GM12878 (cell line): ENCODE measurements around the gene TMPRSS3. TPM values are rescaled to one million over a fixed set of nuclear protein-coding genes. Genes with fewer than 3 reads are reported as not detected.

Experiments used
- ATAC-seq: fragments of 200-7000 bp; cut with Tn5 transposase; 3 replicates; pipeline ENCODE4 v1.9.1; 2020; ENCODE audit warnings: mild to moderate bottlenecking, moderate library complexity
- BruUV-seq: library from RNA; stranded (reverse); fragments of 400-500 nt; replicated peaks from 2 replicates; lab custom pipeline; 2021; lab: Mats Ljungman, UMichigan
- CTCF ChIA-PET: fragments of 300-600 bp; sonication (Branson Sonifier 250); formaldehyde crosslinking; extraction: SDS; loops from one replicate; lab custom pipeline; 2021; ENCODE audit warnings: inconsistent platforms; lab: Yijun Ruan, JAX
- POLR2A ChIA-PET: fragments of 350-600 bp; formaldehyde crosslinking; extraction: SDS; loops from one replicate; lab custom pipeline; 2021; ENCODE audit warnings: inconsistent platforms; lab: Charles Lee
- RAD21 ChIA-PET: fragments of 300-600 bp; sonication (Branson Sonifier 250); formaldehyde crosslinking; loops from one replicate; lab custom pipeline; 2023; ENCODE audit warnings: antibody characterized with exemption; ENCODE audit not compliant: unreplicated experiment; lab: Charles Lee
- SMC1A ChIA-PET: fragments of 300-600 bp; sonication (Branson Sonifier 250); formaldehyde crosslinking; loops from one replicate; lab custom pipeline; 2023; ENCODE audit not compliant: unreplicated experiment, uncharacterized antibody; lab: Charles Lee
- DNase-seq: peaks from one replicate; pipeline ENCODE4 v3.0.0-alpha.2; 2011; ENCODE audit warnings: low read depth, low spot score
- FAIRE-seq: peaks from 3 replicates; lab custom pipeline; 2011; peaks lifted over from hg19 to GRCh38; lab: Jason Lieb, UNC
- H2AFZ ChIP-seq: 2 replicates; pipeline ENCODE4 v1.6.0; 2011; ENCODE audit warnings: low read depth, low read length, control low read depth; ENCODE audit not compliant: control insufficient read depth
- H3K27ac ChIP-seq: 2 replicates; pipeline ENCODE4 v1.5.1; 2011; ENCODE audit warnings: control low read depth; ENCODE audit not compliant: control insufficient read depth, insufficient read depth
- H3K27me3 ChIP-seq, 2 experiments: replicated peaks in 1 of 2; 2 replicates each; pipeline versions ENCODE4 v1.6.0 to v1.6.1; 2011; ENCODE audit warnings: low read length in 1 of 2; ENCODE audit not compliant: control insufficient read depth in 2 of 2, insufficient read depth in 2 of 2
- H3K36me3 ChIP-seq, 2 experiments: 2 replicates each; pipeline ENCODE4 v1.5.1; 2011; ENCODE audit warnings: low read length in 1 of 2; ENCODE audit not compliant: control insufficient read depth in 2 of 2, insufficient read depth in 2 of 2
- H3K4me1 ChIP-seq: 2 replicates; pipeline ENCODE4 v1.6.1; 2011; ENCODE audit warnings: mild to moderate bottlenecking, low read length, moderate library complexity, mixed read lengths; ENCODE audit not compliant: control insufficient read depth, insufficient read depth
- H3K4me2 ChIP-seq: 2 replicates; pipeline ENCODE4 v1.6.0; 2011; ENCODE audit warnings: control low read depth; ENCODE audit not compliant: control insufficient read depth, insufficient read depth
- H3K4me3 ChIP-seq: fragments of 200-600 bp; sonication (generic); 2 replicates; pipeline ENCODE4 v1.5.1; 2016
- H3K79me2 ChIP-seq: 2 replicates; pipeline ENCODE4 v1.6.0; 2011; ENCODE audit warnings: low read length; ENCODE audit not compliant: control insufficient read depth, insufficient read depth
- H3K9ac ChIP-seq: 2 replicates; pipeline ENCODE4 v1.8.0; 2011; ENCODE audit warnings: low read length, control low read depth, mixed read lengths; ENCODE audit not compliant: control insufficient read depth, insufficient read depth
- H3K9me3 ChIP-seq: replicated peaks from 3 replicates; pipeline ENCODE4 v1.5.1; 2011; ENCODE audit warnings: mild to moderate bottlenecking, low read length; ENCODE audit not compliant: control insufficient read depth, insufficient read depth
- H4K20me1 ChIP-seq: 2 replicates; pipeline ENCODE4 v1.6.0; 2011; ENCODE audit not compliant: control insufficient read depth, insufficient read depth
- BACH1 ChIP-seq: fragments of 450-650 bp; IDR thresholded peaks from 2 replicates; pipeline ENCODE4 v1.6.1; 2017; ENCODE audit warnings: mild to moderate bottlenecking, borderline replicate concordance
- BHLHE40 ChIP-seq, 2 experiments: fragments of 450-650 bp in 1 of 2; IDR thresholded peaks; 2 replicates each; pipeline ENCODE4 v1.6.1; 2011 to 2017; ENCODE audit warnings: low read depth in 2 of 2, borderline replicate concordance in 1 of 2, improper control_type of control experiment in 1 of 2, low read length in 1 of 2, mild to moderate bottlenecking in 1 of 2
- MXI1 ChIP-seq: fragments of 150-350 bp; IDR thresholded peaks from 2 replicates; pipeline ENCODE4 v1.6.1; 2011; ENCODE audit warnings: low read depth, mild to moderate bottlenecking, inconsistent platforms, low read length, improper control_type of control experiment
- NFIC ChIP-seq: IDR thresholded peaks from 2 replicates; pipeline ENCODE4 v1.6.1; 2012; ENCODE audit warnings: low read depth, mild to moderate bottlenecking, inconsistent platforms, low read length, moderate library complexity
- RCOR1 ChIP-seq: conservative IDR thresholded peaks from 2 replicates; pipeline ENCODE4 v1.6.1; 2012; ENCODE audit warnings: low read depth, low read length, improper control_type of control experiment
- SMAD5 ChIP-seq: IDR thresholded peaks from 2 replicates; pipeline ENCODE4 v1.6.1; 2016; ENCODE audit warnings: antibody characterized with exemption, low read depth
- SMARCA5 ChIP-seq: fragments of 450-650 bp; IDR thresholded peaks from 2 replicates; pipeline ENCODE4 v1.6.1; 2017; ENCODE audit warnings: mild to moderate bottlenecking
- STAT1 ChIP-seq: fragments of 450-650 bp; conservative IDR thresholded peaks from 2 replicates; pipeline ENCODE4 v1.6.1; 2014; ENCODE audit warnings: antibody characterized with exemption, mild to moderate bottlenecking
- STAT3 ChIP-seq: IDR thresholded peaks from 2 replicates; pipeline ENCODE4 v1.6.1; 2011; ENCODE audit warnings: low read depth, low read length, improper control_type of control experiment
- WGBS: methylation state at CpG from one replicate; pipeline ENCODE4 v1.1.6; 2016; ENCODE audit warnings: low lambda C conversion rate; ENCODE audit not compliant: insufficient replicate concordance, insufficient coverage; ENCODE audit errors: missing lambda C conversion rate; 5-methylcytosine and 5-hydroxymethylcytosine counted together
- in situ Hi-C: fragments of 300-500 bp; cut with MboI; formaldehyde crosslinking; loops from 9 replicates; pipeline ENCODE4 v1.14.3; 2018; ENCODE audit warnings: mixed read lengths
- intact Hi-C: fragments of 100-400 bp; cut with micrococcal nuclease; formaldehyde crosslinking; loops from one replicate; pipeline ENCODE4 v1.14.2; 2022; ENCODE audit not compliant: unreplicated experiment
- polyA plus RNA-seq, 11 experiments: library from polyadenylated mRNA; depleted of rRNA in 4 of 11; unstranded in 6 of 11; stranded (reverse) in 5 of 11; fragments of >200 nt; fragmentation: Nextera tagmentation in 4 of 11; fragmentation: Illumina TruSeq in 1 of 11; extraction: Ambion mirVana in 4 of 11; extraction: Trizol in 1 of 11; gene quantifications; 1 replicate in 1 of 11; 2 replicates in 10 of 11; pipeline versions ENCODE4 v1.2.1 to v1.2.3, GENCODE V29; 2011 to 2016; ENCODE audit warnings: inconsistent platforms in 2 of 11, missing spikeins in 2 of 11, low read depth in 1 of 11
- total RNA-seq, 4 experiments: library from RNA; depleted of rRNA in 3 of 4; stranded (reverse); fragments of >200 nt in 3 of 4; fragmentation: Illumina TruSeq in 1 of 4; extraction: Trizol in 1 of 4; gene quantifications; 2 replicates each; pipeline versions ENCODE4 v1.2.1 to v1.2.3, GENCODE V29; 2013 to 2021
- TF ChIP-seq, protein P1 (sequence below), 3 experiments: IDR thresholded peaks in 2 of 3; conservative IDR thresholded peaks in 1 of 3; 2 replicates each; pipeline ENCODE4 v1.5.1; 2011; ENCODE audit warnings: low read depth in 3 of 3, low read length in 3 of 3, mild to moderate bottlenecking in 3 of 3, control low read depth in 2 of 3, moderate library complexity in 2 of 3, inconsistent platforms in 1 of 3, mixed read lengths in 1 of 3; ENCODE audit not compliant: control insufficient read depth in 2 of 3, insufficient read depth in 1 of 3; ENCODE audit errors: extremely low read depth in 1 of 3
- TF ChIP-seq, protein P2 (sequence below): fragments of 450-650 bp; conservative IDR thresholded peaks from 2 replicates; pipeline ENCODE4 v1.6.1; 2017; ENCODE audit warnings: mild to moderate bottlenecking, moderate library complexity

Gene TMPRSS3
- total and polyA plus RNA-seq, 10 of the 15 experiments (the other 5 are each of a cell fraction or from before 2014, with no cell fraction given), result 0.51 to 1.5 (median 0.82) TPM; not detected in 1

DNA sequence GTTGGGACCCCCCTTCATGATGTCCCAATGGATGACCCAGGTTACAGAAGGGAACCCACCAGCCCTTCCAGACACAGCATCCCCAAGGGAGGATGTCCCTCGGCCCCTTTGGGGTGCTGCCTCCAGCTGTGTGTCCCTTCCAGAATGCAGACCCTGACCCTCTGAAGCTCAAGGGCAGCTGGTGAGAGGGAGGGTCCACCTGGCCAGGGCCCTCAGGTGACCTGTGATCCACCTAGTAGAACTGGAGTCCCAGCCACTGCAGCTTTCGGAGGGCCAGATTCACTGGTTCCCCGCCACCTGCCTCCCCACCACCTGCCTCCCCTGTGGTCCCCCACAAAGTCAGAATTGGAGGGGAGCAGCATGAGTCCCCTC is 19.9 kb downstream of the TMPRSS3 start:
- Histone ChIP-seq H2AFZ (no peak overlapping the region), H3K27ac (no peak overlapping the region), H4K20me1 (no peaks in the 10 kb centered on the region), H3K9ac (no peak overlapping the region), H3K79me2 (no peaks in the 10 kb centered on the region), H3K4me3 (no peak overlapping the region), H3K27me3 (no peaks in the 10 kb centered on the region), H3K4me1 (no peaks in the 10 kb centered on the region), H3K4me2 (no peak overlapping the region), H3K36me3 (no peaks in the 10 kb centered on the region), H3K9me3 (no peaks in the 10 kb centered on the region)
- 42% methylated on average over 3 of the region's 3 CpGs for WGBS
- BruUV-seq, result no TSS peak
- ATAC-seq (no peak), FAIRE-seq (no peak), DNase-seq (no peak)
- CTCF ChIA-PET, result interaction anchor here (1.0 to 3.8 kb wide), 2 partner anchors 10 to 46 kb away, joined by 3 to 15 read pairs; no protein-coding TSS in a partner anchor
- TF ChIP-seq BACH1, result no peak
- RAD21 ChIA-PET, result interaction anchor here (1.2 kb wide), 1 partner anchor 161 kb away, joined by 5 read pairs; no protein-coding TSS in a partner anchor
- in situ Hi-C loops, result loop anchor here (5.0 kb wide), 1 partner anchor 71 kb away; no protein-coding TSS in a partner anchor
- SMC1A ChIA-PET, result interaction anchor here (1.0 kb wide), 1 partner anchor 74 kb away, joined by 3 read pairs; no protein-coding TSS in a partner anchor
- intact Hi-C loops, result loop anchor here (5.0 kb wide), 1 partner anchor 66 kb away; no protein-coding TSS in a partner anchor
- POLR2A ChIA-PET, result no interaction called here

DNA sequence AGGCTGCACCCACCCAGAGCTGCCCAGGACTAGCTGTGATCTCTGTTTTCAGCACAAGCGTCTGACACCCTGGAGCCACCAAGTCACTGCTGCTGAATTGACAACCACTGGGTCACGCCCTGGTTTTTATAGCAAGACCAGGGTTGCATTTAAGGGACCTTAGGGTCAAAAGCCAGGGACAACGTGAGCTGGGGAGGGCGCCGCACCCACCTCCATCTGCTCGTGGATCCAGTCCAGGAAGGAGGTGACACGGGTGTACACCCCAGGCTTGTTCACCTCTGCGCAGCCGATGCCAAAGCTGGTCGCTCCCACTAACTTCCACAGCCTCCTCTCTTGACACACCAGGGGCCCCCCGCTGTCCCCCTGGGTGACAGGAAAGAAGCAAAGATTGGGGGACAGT is 20.3 kb downstream of the TMPRSS3 start:
- POLR2A ChIA-PET, result no interaction called here
- BruUV-seq, result no TSS peak
- intact Hi-C loops, result loop anchor here (5.0 kb wide), 1 partner anchor 67 kb away; no protein-coding TSS in a partner anchor
- TF ChIP-seq MXI1 (no peak), SMARCA5 (no peak), SMAD5 (no peak), RCOR1 (no peak), NFIC (no peak), STAT1 (no peak), STAT3 (no peak), BHLHE40 (IDR thresholded peaks at IDR 0.05; ENCODE audit: borderline replicate concordance in 1 of 2, low read depth in 2 of 2, low read length in 1 of 2) (no peak)
- TF ChIP-seq, protein P1, sequence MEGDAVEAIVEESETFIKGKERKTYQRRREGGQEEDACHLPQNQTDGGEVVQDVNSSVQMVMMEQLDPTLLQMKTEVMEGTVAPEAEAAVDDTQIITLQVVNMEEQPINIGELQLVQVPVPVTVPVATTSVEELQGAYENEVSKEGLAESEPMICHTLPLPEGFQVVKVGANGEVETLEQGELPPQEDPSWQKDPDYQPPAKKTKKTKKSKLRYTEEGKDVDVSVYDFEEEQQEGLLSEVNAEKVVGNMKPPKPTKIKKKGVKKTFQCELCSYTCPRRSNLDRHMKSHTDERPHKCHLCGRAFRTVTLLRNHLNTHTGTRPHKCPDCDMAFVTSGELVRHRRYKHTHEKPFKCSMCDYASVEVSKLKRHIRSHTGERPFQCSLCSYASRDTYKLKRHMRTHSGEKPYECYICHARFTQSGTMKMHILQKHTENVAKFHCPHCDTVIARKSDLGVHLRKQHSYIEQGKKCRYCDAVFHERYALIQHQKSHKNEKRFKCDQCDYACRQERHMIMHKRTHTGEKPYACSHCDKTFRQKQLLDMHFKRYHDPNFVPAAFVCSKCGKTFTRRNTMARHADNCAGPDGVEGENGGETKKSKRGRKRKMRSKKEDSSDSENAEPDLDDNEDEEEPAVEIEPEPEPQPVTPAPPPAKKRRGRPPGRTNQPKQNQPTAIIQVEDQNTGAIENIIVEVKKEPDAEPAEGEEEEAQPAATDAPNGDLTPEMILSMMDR (IDR thresholded peaks at IDR 0.05 in 2 of 3, conservative IDR thresholded peaks at IDR 0.05 in 1 of 3; ENCODE audit: control insufficient read depth in 2 of 3, extremely low read depth in 1 of 3, insufficient read depth in 1 of 3, low read depth in 3 of 3, low read length in 3 of 3), result no peak
- TF ChIP-seq, protein P2, sequence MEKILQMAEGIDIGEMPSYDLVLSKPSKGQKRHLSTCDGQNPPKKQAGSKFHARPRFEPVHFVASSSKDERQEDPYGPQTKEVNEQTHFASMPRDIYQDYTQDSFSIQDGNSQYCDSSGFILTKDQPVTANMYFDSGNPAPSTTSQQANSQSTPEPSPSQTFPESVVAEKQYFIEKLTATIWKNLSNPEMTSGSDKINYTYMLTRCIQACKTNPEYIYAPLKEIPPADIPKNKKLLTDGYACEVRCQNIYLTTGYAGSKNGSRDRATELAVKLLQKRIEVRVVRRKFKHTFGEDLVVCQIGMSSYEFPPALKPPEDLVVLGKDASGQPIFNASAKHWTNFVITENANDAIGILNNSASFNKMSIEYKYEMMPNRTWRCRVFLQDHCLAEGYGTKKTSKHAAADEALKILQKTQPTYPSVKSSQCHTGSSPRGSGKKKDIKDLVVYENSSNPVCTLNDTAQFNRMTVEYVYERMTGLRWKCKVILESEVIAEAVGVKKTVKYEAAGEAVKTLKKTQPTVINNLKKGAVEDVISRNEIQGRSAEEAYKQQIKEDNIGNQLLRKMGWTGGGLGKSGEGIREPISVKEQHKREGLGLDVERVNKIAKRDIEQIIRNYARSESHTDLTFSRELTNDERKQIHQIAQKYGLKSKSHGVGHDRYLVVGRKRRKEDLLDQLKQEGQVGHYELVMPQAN, result no peak

More for the DNA sequence above, 20.3 kb downstream of the TMPRSS3 start:
- Histone ChIP-seq H3K9me3 (no peaks in the 10 kb centered on the region), H3K4me1 (no peaks in the 10 kb centered on the region), H3K4me2 (no peak overlapping the region), H4K20me1 (no peaks in the 10 kb centered on the region), H3K9ac (no peak overlapping the region), H3K27me3 (no peaks in the 10 kb centered on the region), H3K4me3 (no peak overlapping the region), H2AFZ (no peak overlapping the region), H3K27ac (no peak overlapping the region), H3K36me3 (no peaks in the 10 kb centered on the region), H3K79me2 (no peaks in the 10 kb centered on the region)
- ATAC-seq, result no peak
- in situ Hi-C loops, result loop anchor here (5.0 kb wide), 1 partner anchor 72 kb away; no protein-coding TSS in a partner anchor
- CTCF ChIA-PET, result interaction anchor here (1.0 to 3.8 kb wide), 2 partner anchors 10 to 46 kb away, joined by 3 to 15 read pairs; no protein-coding TSS in a partner anchor
- no peak for FAIRE-seq
- SMC1A ChIA-PET, result no interaction called here
- RAD21 ChIA-PET, result interaction anchor here (1.1 to 1.2 kb wide), 3 partner anchors 40 to 161 kb away, joined by 3 to 5 read pairs (median 3); no protein-coding TSS in a partner anchor
- 68% methylated on average over 11 of the region's 11 CpGs for WGBS
- no peak for DNase-seq
